SW 1271 (cell line): ENCODE results near the gene UTP20.
"Not testable (repeated sequence)": the region's sequence is repeated elsewhere in the genome, so short reads cannot be mapped to it uniquely, and the experiment has no call there.

Experiments
- DNase-seq, 2 experiments: peaks; one replicate each; lab custom pipeline; 2025; lab: John Stamatoyannopoulos, UW

The UTP20 gene

GRCh38 chr12:101327546-101327945 lies 47.6 kb downstream of the UTP20 start:
- DNase-seq, result no peak

GRCh38 chr12:101328917-101329316 lies 49.0 kb downstream of the UTP20 start:
- no peak for DNase-seq

GRCh38 chr12:101330631-101331030 lies 50.7 kb downstream of the UTP20 start:
- no peak for DNase-seq

DNA sequence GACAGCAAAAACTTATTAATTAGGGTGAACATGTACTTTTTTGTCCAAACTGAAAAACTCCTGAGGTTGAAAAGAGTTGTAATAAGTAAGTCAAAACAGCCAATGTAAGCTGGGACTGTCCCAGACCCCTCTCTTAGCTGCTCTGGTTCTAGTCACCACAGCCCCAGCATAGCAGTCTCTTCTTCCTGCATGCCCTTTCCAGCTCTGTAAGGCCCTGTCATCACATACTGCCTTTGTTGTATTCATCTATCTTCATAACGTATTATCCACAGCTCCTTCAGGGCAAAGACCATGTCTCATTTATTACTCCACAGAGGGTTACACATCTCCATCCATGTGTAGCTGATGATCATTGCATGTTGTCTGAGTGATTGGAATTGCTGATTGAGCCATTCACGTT lies 56.5 kb downstream of the UTP20 start:
- DNase-seq, result no peak

DNA sequence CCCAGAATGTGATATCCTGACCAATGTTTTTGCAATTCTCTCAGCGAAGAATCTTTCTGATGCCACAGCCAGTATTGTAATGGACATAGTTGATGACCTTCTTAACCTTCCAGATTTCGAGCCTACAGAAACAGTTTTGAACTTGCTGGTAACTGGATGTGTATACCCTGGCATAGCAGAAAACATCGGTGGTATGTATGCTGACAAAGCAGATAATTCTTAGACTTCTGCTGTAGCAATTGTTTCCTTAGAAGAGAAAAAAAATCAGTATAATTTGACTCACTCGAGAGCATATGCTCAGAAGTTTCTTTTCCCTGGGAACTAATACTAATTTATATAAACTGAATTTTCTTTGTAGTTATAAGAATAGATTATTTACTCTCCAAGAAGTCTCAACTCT lies 58.2 kb downstream of the UTP20 start:
- DNase-seq, result no peak

DNA sequence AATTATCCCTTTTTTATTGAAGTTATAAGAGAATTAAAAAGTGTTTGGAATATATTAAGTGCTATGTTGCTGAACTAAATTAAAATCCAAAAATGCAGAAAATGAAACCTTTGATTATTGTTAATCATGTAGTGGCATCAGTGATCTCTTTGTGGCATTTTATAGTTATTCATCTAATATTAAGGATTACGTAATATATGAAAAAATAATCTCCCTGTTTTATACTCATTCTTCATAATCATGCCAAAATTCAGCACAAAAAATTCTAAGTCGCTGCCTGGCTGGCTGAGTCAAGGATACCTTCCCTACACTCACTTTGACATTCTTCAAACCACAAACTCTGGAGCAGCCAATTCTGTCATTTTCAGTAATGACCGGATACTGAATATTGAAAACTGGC lies 64.0 kb downstream of the UTP20 start:
- no peak for DNase-seq

DNA sequence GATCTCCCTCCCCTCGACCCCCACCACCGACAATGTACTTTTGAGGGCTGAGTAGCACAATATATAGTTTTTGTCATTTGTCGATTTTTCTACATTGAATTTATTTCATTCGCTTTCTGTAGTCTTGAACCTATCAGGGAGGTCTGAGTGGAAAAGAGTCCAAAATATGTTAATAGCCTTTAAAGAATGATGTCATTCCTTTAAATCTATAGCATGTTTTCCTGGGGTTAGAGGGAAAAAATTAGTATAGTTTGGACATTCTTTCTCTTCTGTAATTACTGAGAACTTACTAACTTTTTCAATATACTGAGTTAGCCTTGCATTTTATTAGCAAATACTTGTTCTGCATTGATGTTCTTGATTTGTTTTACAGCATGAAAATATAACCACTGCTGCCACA lies 71.8 kb downstream of the UTP20 start:
- no peak for DNase-seq

DNA sequence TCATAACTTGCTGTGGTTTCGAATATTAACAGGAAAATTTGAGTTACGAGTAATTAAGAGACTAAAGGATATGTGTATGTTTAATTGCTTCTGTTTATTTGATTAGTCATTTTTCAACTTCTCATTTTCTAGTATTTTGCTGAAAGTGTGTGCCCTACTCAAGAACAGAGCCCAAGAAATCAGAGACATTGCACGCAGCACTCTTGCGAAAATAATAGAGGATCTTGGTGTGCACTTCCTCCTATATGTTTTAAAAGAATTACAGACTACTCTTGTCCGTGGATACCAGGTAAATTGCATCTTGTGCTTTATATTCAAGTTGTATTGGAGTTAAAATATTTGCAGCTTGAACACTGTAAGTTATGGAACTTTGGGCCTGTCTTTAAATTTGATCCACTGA lies 76.9 kb downstream of the UTP20 start:
- no peak for DNase-seq

DNA sequence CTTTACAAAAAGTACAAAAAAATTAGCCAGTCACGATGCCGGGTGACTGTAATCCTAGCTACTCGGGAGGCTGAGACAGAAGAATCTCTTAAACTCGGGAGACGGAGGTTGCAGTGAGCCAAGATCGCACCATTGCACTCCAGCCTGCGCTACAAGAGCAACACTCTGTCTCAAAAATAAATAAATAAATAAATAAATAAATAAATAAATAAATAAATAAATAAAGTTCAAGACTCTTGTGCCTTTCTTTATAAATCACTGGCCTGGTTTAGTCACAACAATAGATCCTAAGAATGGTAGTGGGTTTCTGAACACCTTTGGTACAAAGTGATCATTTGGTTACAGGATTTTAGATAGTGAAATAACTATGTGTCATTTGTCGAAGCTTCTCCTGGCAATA lies 81.5 kb downstream of the UTP20 start:
- no peak for DNase-seq

DNA sequence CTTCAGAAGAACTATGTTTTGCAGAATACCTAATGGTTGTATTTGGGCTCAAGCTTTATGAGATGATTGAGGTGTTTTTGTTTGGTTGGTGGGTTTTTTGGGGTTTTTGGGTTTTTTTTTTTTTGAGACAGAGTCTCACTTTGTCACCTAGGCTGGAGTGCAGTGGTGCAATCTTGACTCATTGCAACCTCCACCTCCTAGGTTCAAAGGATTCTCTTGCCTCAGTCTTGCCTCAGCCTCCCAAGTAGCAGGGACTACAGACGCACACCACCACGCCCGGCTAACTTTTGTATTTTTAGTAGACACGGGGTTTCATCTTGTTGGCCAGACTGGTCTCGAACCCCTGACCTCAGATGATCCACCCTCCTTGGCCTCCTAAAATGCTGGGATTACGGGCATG lies 88.1 kb downstream of the UTP20 start:
- no peak for DNase-seq

DNA sequence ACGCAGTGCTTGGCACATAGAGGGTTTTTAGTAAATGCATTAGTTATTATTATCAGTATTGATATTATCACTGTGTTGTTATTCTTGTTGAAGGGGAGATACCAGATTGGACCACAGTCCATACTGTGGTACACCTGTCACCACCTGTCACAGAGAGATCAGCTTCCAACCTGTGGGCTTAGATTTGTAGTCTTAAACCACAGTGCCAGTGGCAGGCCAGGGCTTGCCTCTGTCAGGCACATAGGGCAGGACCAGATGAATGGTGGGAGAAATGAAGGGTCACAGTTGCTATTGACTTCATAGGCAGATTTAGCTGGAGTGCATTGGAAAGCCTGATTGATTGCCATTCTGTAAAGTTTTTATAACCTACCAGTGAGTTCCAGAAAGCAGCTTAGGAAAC lies 92.5 kb downstream of the UTP20 start:
- no peak for DNase-seq

GRCh38 chr12:101375573-101375972 lies 95.7 kb downstream of the UTP20 start:
- DNase-seq, result no peak

- DNase-seq, result no peak
Observed at GRCh38 chr12:101379149-101379548, 99.2 kb downstream of the UTP20 start.

GRCh38 chr12:101391181-101391580 lies 111.3 kb downstream of the UTP20 start:
- DNase-seq, result not testable (repeated sequence)

- no peak for DNase-seq
Observed at GRCh38 chr12:101407049-101407435, 127.1 kb downstream of the UTP20 start.

GRCh38 chr12:101407436-101408345 lies 127.8 kb downstream of the UTP20 start, which contains the start of gene ARL1:
Gene ARL1 (minus strand): TSS chr12:101407772. CDS start chr12:101407645, 127 bp downstream.
- peak; percentile 57 to 86 for DNase-seq

GRCh38 chr12:101410169-101410568 lies 130.3 kb downstream of the UTP20 start:
- DNase-seq, result not testable (repeated sequence)

- DNase-seq, result peak in 1 of 2 experiments; percentile 66
Observed at GRCh38 chr12:101414533-101415119, 134.7 kb downstream of the UTP20 start.

DNA sequence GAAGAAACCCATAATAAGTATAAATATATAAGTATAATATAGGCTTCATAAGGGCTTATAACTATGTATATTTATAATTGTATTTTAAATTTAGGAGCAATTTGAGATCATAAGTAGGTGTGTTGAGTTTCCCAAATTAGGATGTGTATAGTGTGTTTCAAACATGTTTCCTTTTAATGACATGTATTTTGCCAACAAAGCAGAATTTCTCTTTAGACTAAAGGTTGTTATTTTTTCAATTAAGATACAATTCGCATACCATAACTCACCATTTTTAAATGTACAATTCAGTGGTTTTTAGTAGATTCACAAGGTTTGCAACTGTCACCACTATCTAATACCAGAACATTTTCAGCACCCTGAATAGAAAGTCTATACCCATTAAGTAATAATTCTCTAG lies 135.3 kb downstream of the UTP20 start:
- no peak for DNase-seq

DNA sequence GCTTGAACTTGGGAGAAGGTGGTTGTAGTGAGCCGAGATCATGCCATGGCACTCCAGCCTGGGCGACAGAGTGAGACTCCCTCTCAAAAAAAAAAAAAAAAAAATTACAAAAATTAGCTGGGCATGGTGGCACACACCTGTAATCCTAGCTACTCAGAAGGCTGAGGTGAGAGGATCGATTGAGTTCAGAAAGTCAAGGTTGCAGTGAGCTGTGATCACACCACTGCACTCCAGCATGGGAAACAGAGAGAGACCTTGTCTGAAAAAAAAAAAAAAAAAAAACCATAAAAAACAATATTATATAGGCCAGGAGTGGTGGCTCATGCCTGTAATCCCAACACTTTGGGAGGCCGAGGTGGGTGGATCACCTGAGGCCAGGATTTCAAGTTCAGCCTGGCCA lies 142.2 kb downstream of the UTP20 start:
- not testable (repeated sequence) for DNase-seq

DNA sequence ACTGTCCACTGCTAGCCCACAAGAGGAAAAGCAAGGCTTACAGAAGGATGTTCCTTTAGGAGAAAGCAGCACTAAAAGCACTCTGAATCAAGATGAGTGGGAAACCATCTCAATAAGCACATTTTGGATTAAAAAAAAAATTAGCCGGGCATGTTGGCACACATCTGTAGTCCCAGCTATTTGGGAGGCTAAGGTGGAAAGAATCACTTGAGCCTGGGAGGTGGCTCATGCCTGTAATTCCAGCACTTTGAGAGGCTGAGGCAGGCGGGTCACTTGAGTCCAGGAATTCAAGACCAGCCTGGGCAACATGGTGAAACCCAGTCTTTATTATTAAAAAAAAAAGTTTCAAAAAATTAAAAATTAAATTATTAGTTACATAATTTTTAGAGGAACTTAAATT lies 144.7 kb downstream of the UTP20 start:
- no peak for DNase-seq

GRCh38 chr12:101430456-101430855 lies 150.6 kb downstream of the UTP20 start:
- no peak for DNase-seq

GRCh38 chr12:101436136-101436535 lies 156.2 kb downstream of the UTP20 start:
- DNase-seq, result no peak
